Medulla oblongata (tissue), 1 donor: ENCODE results near the gene ACOT7.
"Not testable (repeated sequence)": the region's sequence is repeated elsewhere in the genome, so short reads cannot be mapped to it uniquely, and the experiment has no call there.

Source experiments
- DNase-seq: peaks from one replicate; pipeline ENCODE4 v3.0.0-alpha.2; 2015; ENCODE audit errors: extremely low spot score

The ACOT7 gene

GRCh38 chr1:6393400-6394187 lies at the start of gene ACOT7:
ACOT7 (minus strand) TSS chr1:6393767; CDS start chr1:6393399, 368 bp downstream.
- DNase-seq: peak; percentile 91

GRCh38 chr1:6441586-6441985 lies 48.0 kb upstream of the ACOT7 start:
- no peak for DNase-seq

GRCh38 chr1:6440198-6441126 lies 46.9 kb upstream of the ACOT7 start:
- DNase-seq: no peak

GRCh38 chr1:6438047-6438525 lies 44.5 kb upstream of the ACOT7 start:
- DNase-seq: peak; percentile 49

- DNase-seq: peak; percentile 49
These were observed 43.6 kb upstream of the ACOT7 start for GRCh38 chr1:6437012-6437700.

GRCh38 chr1:6436277-6436676 lies 42.7 kb upstream of the ACOT7 start:
- not testable (repeated sequence) for DNase-seq

GRCh38 chr1:6435547-6435946 lies 42.0 kb upstream of the ACOT7 start:
- DNase-seq: no peak

GRCh38 chr1:6435129-6435528 lies 41.6 kb upstream of the ACOT7 start:
- DNase-seq: no peak

GRCh38 chr1:6434186-6434585 lies 40.6 kb upstream of the ACOT7 start:
- no peak for DNase-seq

GRCh38 chr1:6431645-6432579 lies 38.3 kb upstream of the ACOT7 start:
- not testable (repeated sequence) for DNase-seq

GRCh38 chr1:6429660-6430411 lies 36.3 kb upstream of the ACOT7 start:
- DNase-seq: not testable (repeated sequence)

GRCh38 chr1:6428453-6428852 lies 34.9 kb upstream of the ACOT7 start:
- DNase-seq: not testable (repeated sequence)

GRCh38 chr1:6427441-6428390 lies 34.1 kb upstream of the ACOT7 start:
- DNase-seq: no peak

GRCh38 chr1:6426972-6427350 lies 33.4 kb upstream of the ACOT7 start:
- DNase-seq: no peak

GRCh38 chr1:6426277-6426971 lies 32.9 kb upstream of the ACOT7 start:
- no peak for DNase-seq

- DNase-seq: no peak
These were observed 32.1 kb upstream of the ACOT7 start for GRCh38 chr1:6425658-6426057.

- DNase-seq: no peak
These were observed 31.3 kb upstream of the ACOT7 start, which contains the start of gene ESPN for GRCh38 chr1:6424619-6425593. ESPN (plus strand) TSS chr1:6424776; CDS start chr1:6424956, 180 bp downstream.
